Osteocyte (in vitro differentiated cells): ENCODE results near the gene NTNG1. TPM values are rescaled to one million over a fixed set of nuclear protein-coding genes. Genes with fewer than 3 reads are reported as not detected.

Experiments
- DNase-seq: peaks from one replicate; pipeline ENCODE4 v3.0.0; 2021; ENCODE audit warnings: mixed read lengths; ENCODE audit not compliant: unreplicated experiment; ENCODE audit errors: extremely low spot score
- H3K27ac Mint-ChIP-seq: one replicate; pipeline ENCODE4 v1.8.0; 2021; ENCODE audit warnings: mild to moderate bottlenecking, mixed read lengths; ENCODE audit not compliant: unreplicated experiment
- H3K27me3 Mint-ChIP-seq: one replicate; pipeline ENCODE4 v1.8.0; 2021; ENCODE audit warnings: mixed read lengths; ENCODE audit not compliant: unreplicated experiment
- H3K36me3 Mint-ChIP-seq: one replicate; pipeline ENCODE4 v1.8.0; 2021; ENCODE audit warnings: mixed read lengths; ENCODE audit not compliant: unreplicated experiment
- H3K4me1 Mint-ChIP-seq: one replicate; pipeline ENCODE4 v1.8.0; 2021; ENCODE audit warnings: mixed read lengths; ENCODE audit not compliant: unreplicated experiment
- H3K4me3 Mint-ChIP-seq: one replicate; pipeline ENCODE4 v1.8.0; 2021; ENCODE audit warnings: mild to moderate bottlenecking, moderate library complexity, mixed read lengths; ENCODE audit not compliant: unreplicated experiment
- H3K9me3 Mint-ChIP-seq: one replicate; pipeline ENCODE4 v1.8.0; 2021; ENCODE audit warnings: mixed read lengths; ENCODE audit not compliant: unreplicated experiment
- CTCF ChIP-seq: fragments of 200-600 bp; sonication (generic); IDR thresholded peaks from 2 replicates; pipeline ENCODE4 v1.5.0; 2021; ENCODE audit warnings: antibody characterized with exemption, mild to moderate bottlenecking, moderate library complexity
- total RNA-seq: library from RNA; stranded (reverse); gene quantifications from 2 replicates; pipeline ENCODE4 v1.2.1, GENCODE V29; 2021

NTNG1 gene
- total RNA-seq, 1 donor from 2014 or later = not detected

- no peak overlapping the region for H3K4me3 Mint-ChIP-seq
- no peak for TF ChIP-seq CTCF
- H3K36me3 Mint-ChIP-seq = no peaks in the 10 kb centered on the region
- H3K27ac Mint-ChIP-seq = no peak overlapping the region
- H3K4me1 Mint-ChIP-seq = no peaks in the 10 kb centered on the region
- peaks cover 2% of the 10 kb centered on the region for H3K27me3 Mint-ChIP-seq
- no peak for DNase-seq
- H3K9me3 Mint-ChIP-seq = no peaks in the 10 kb centered on the region
Observed at GRCh38 chr1:107433635-107434360, 293.0 kb downstream of the NTNG1 start.

- no peaks in the 10 kb centered on the region for H3K4me1 Mint-ChIP-seq
- no peaks in the 10 kb centered on the region for H3K27me3 Mint-ChIP-seq
Observed at GRCh38 chr1:107434361-107434693, 293.5 kb downstream of the NTNG1 start.

GRCh38 chr1:107436552-107437241 lies 295.9 kb downstream of the NTNG1 start:
- Mint-ChIP-seq H3K4me1 (no peaks in the 10 kb centered on the region), H3K27ac (no peak overlapping the region), H3K36me3 (no peaks in the 10 kb centered on the region), H3K4me3 (no peak overlapping the region), H3K27me3 (no peaks in the 10 kb centered on the region), H3K9me3 (no peaks in the 10 kb centered on the region)
- TF ChIP-seq CTCF = no peak
- DNase-seq = no peak

More at GRCh38 chr1:107434361-107434693, 293.5 kb downstream of the NTNG1 start:
- H3K36me3 Mint-ChIP-seq = no peaks in the 10 kb centered on the region
- H3K4me3 Mint-ChIP-seq = no peak overlapping the region
- no peak for DNase-seq
- no peak for TF ChIP-seq CTCF
- H3K9me3 Mint-ChIP-seq = no peaks in the 10 kb centered on the region
- H3K27ac Mint-ChIP-seq = no peak overlapping the region

- DNase-seq = no peak
- Mint-ChIP-seq H3K9me3 (no peaks in the 10 kb centered on the region), H3K36me3 (no peaks in the 10 kb centered on the region), H3K27me3 (no peaks in the 10 kb centered on the region), H3K4me3 (no peak overlapping the region), H3K4me1 (no peaks in the 10 kb centered on the region), H3K27ac (no peak overlapping the region)
- no peak for TF ChIP-seq CTCF
Observed at GRCh38 chr1:107439567-107439966, 298.7 kb downstream of the NTNG1 start.

GRCh38 chr1:107442551-107442950 lies 301.7 kb downstream of the NTNG1 start:
- Mint-ChIP-seq H3K9me3 (no peaks in the 10 kb centered on the region), H3K36me3 (no peaks in the 10 kb centered on the region), H3K4me1 (no peaks in the 10 kb centered on the region), H3K27ac (no peak overlapping the region), H3K27me3 (no peaks in the 10 kb centered on the region), H3K4me3 (no peak overlapping the region)
- TF ChIP-seq CTCF = no peak
- no peak for DNase-seq
